ENCODE measurements around the gene ALDH4A1. TPM values are rescaled to one million over a fixed set of nuclear protein-coding genes. Genes with fewer than 3 reads are reported as not detected.

ALDH4A1 gene
- total and polyA plus RNA-seq, 9 donors = 5.7 to 17.0 (median 13.1) TPM

- Histone ChIP-seq H3K27ac (ENCODE audit: low read length) (no peak overlapping the region), H3K4me1 (ENCODE audit: control insufficient read depth, insufficient read depth, low read length) (peaks cover 6% of the 10 kb centered on the region)
- WGBS (ENCODE audit: insufficient coverage) = 67% methylated on average over 6 of the region's 12 CpGs
Measured at GRCh38 chr1:18878538-18879214, 23.7 kb downstream of the ALDH4A1 start.

GRCh38 chr1:18877282-18877681 lies 25.1 kb downstream of the ALDH4A1 start:
- no peaks in the 10 kb centered on the region for H3K9me3 ChIP-seq (replicated peaks; ENCODE audit: control insufficient read depth, low read depth, low read length)
- H3K36me3 ChIP-seq (ENCODE audit: control insufficient read depth, insufficient read depth, low read length) = peaks cover 22% of the 10 kb centered on the region
- WGBS (ENCODE audit: insufficient coverage) = 79% methylated on average over 35 of the region's 35 CpGs

More at GRCh38 chr1:18878538-18879214, 23.7 kb downstream of the ALDH4A1 start:
- DNase-seq = no peak
- H3K9me3 ChIP-seq (replicated peaks; ENCODE audit: control insufficient read depth, low read depth, low read length) = no peaks in the 10 kb centered on the region
- no peak overlapping the region for H3K4me3 ChIP-seq (ENCODE audit: low read length)
- no peaks in the 10 kb centered on the region for H3K27me3 ChIP-seq (ENCODE audit: control insufficient read depth, insufficient read depth, low read length)
- H3K36me3 ChIP-seq (ENCODE audit: control insufficient read depth, insufficient read depth, low read length) = peaks cover 23% of the 10 kb centered on the region

GRCh38 chr1:18876210-18876609 lies 26.1 kb downstream of the ALDH4A1 start:
- no peak overlapping the region for H3K4me3 ChIP-seq (ENCODE audit: low read length)
- DNase-seq = no peak
- H3K27me3 ChIP-seq (ENCODE audit: control insufficient read depth, insufficient read depth, low read length) = no peaks in the 10 kb centered on the region
- peaks cover 16% of the 10 kb centered on the region for H3K36me3 ChIP-seq (ENCODE audit: control insufficient read depth, insufficient read depth, low read length)
- H3K4me1 ChIP-seq (ENCODE audit: control insufficient read depth, insufficient read depth, low read length) = peaks cover 11% of the 10 kb centered on the region
- no peak overlapping the region for H3K27ac ChIP-seq (ENCODE audit: low read length)
- whole genome bisulfite sequencing (ENCODE audit: insufficient coverage) = 64% methylated on average over 3 of the region's 10 CpGs
- no peaks in the 10 kb centered on the region for H3K9me3 ChIP-seq (replicated peaks; ENCODE audit: control insufficient read depth, low read depth, low read length)

More at GRCh38 chr1:18877282-18877681, 25.1 kb downstream of the ALDH4A1 start:
- no peak for DNase-seq
- H3K4me3 ChIP-seq (ENCODE audit: low read length) = no peak overlapping the region
- peaks cover 11% of the 10 kb centered on the region for H3K4me1 ChIP-seq (ENCODE audit: control insufficient read depth, insufficient read depth, low read length)
- no peak overlapping the region for H3K27ac ChIP-seq (ENCODE audit: low read length)
- H3K27me3 ChIP-seq (ENCODE audit: control insufficient read depth, insufficient read depth, low read length) = no peaks in the 10 kb centered on the region

- H3K4me3 ChIP-seq (ENCODE audit: low read length) = no peak overlapping the region
- no peak for DNase-seq
- H3K9me3 ChIP-seq (replicated peaks; ENCODE audit: control insufficient read depth, low read depth, low read length) = no peaks in the 10 kb centered on the region
- H3K36me3 ChIP-seq (ENCODE audit: control insufficient read depth, insufficient read depth, low read length) = peaks cover 14% of the 10 kb centered on the region
- H3K27me3 ChIP-seq (ENCODE audit: control insufficient read depth, insufficient read depth, low read length) = no peaks in the 10 kb centered on the region
- H3K27ac ChIP-seq (ENCODE audit: low read length) = no peak overlapping the region
- 86% methylated on average over 3 of the region's 3 CpGs for WGBS (ENCODE audit: insufficient coverage)
- peaks cover 11% of the 10 kb centered on the region for H3K4me1 ChIP-seq (ENCODE audit: control insufficient read depth, insufficient read depth, low read length)
Measured at GRCh38 chr1:18875796-18876128, 26.6 kb downstream of the ALDH4A1 start.

DNA sequence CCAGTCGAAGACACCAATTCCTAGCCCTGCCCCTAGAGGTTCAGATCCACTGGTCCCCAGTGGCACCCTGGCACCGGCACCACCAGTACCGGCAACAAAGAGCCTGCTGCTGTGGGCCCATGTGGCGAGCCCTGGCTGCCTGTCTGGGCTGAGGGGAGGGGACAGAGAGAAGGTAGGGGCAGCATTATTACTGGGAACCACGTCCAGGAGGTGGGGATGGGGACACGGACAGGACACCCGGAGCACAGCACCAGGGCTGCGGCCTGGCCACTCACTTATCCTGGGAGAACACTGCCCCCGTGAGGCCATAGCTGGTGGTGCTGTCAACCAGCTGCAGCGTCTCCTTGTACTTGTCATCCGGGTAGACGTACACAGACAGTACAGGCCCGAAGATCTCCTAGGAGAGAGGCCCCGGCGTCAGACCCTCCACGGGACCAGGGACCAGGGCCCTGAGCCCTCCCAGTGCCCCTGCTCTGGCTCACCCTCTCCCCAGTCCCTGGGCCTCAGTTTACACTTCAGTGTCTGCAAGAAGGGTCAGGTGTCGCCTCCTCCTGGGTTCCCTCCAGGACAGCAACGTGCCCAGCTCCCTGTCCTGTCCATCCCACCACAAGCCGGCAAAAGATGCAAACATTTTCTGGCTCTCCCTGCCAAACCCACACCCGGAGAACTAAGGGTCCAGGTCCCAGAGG lies 27.1 kb downstream of the ALDH4A1 start:
- WGBS (ENCODE audit: insufficient coverage) = 31% methylated on average over 20 of the region's 20 CpGs
- H3K9me3 ChIP-seq (replicated peaks; ENCODE audit: control insufficient read depth, low read depth, low read length) = no peaks in the 10 kb centered on the region
- no peak overlapping the region for H3K4me3 ChIP-seq (ENCODE audit: low read length)
- H3K4me1 ChIP-seq (ENCODE audit: control insufficient read depth, insufficient read depth, low read length) = peaks cover 11% of the 10 kb centered on the region
- no peak overlapping the region for H3K27ac ChIP-seq (ENCODE audit: low read length)
- peak; percentile 88 for DNase-seq
- H3K27me3 ChIP-seq (ENCODE audit: control insufficient read depth, insufficient read depth, low read length) = no peaks in the 10 kb centered on the region
- peaks cover 14% of the 10 kb centered on the region for H3K36me3 ChIP-seq (ENCODE audit: control insufficient read depth, insufficient read depth, low read length)

GRCh38 chr1:18874600-18874999 lies 27.8 kb downstream of the ALDH4A1 start:
- Histone ChIP-seq H3K27ac (ENCODE audit: low read length) (no peak overlapping the region), H3K4me3 (ENCODE audit: low read length) (no peak overlapping the region), H3K27me3 (ENCODE audit: control insufficient read depth, insufficient read depth, low read length) (no peaks in the 10 kb centered on the region), H3K9me3 (replicated peaks; ENCODE audit: control insufficient read depth, low read depth, low read length) (no peaks in the 10 kb centered on the region), H3K36me3 (ENCODE audit: control insufficient read depth, insufficient read depth, low read length) (peaks cover 14% of the 10 kb centered on the region), H3K4me1 (ENCODE audit: control insufficient read depth, insufficient read depth, low read length) (peaks cover 11% of the 10 kb centered on the region)
- no peak for DNase-seq
- WGBS (ENCODE audit: insufficient coverage) = 57% methylated on average over 6 of the region's 8 CpGs

- Histone ChIP-seq H3K27me3 (ENCODE audit: control insufficient read depth, insufficient read depth, low read length) (no peaks in the 10 kb centered on the region), H3K27ac (ENCODE audit: low read length) (no peak overlapping the region), H3K36me3 (ENCODE audit: control insufficient read depth, insufficient read depth, low read length) (peaks cover 14% of the 10 kb centered on the region), H3K4me3 (ENCODE audit: low read length) (no peak overlapping the region), H3K4me1 (ENCODE audit: control insufficient read depth, insufficient read depth, low read length) (peaks cover 11% of the 10 kb centered on the region), H3K9me3 (replicated peaks; ENCODE audit: control insufficient read depth, low read depth, low read length) (no peaks in the 10 kb centered on the region)
- DNase-seq = no peak
- 74% methylated on average over 5 of the region's 6 CpGs for WGBS (ENCODE audit: insufficient coverage)
Measured at GRCh38 chr1:18874036-18874435, 28.3 kb downstream of the ALDH4A1 start.

DNA sequence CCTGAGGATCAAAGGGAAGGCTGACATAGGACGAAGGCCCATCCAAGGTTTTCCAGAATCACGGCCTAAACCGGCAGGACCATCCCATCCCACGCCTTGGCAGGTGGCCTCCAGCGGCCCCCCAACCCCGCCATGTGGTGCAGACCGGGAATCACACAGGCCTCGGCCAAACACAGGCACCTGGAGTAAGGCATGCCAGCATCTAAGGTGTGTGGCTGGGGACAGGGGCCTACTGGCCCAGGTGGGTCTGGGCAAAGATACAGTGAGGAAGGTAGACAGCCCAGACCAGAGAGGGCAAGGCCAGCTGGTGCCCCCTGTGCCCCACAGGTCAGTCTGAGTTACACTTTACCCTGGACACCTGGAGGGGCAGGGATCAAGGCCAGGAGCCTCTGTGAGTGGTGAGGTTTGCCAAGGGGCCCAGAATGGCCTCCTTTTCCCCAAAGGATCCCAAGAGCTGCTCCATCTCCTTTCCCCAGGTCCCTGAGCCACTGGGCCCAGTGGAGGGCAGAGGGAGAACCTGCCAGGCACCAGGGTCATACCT lies 30.2 kb downstream of the ALDH4A1 start:
- H3K27me3 ChIP-seq (ENCODE audit: control insufficient read depth, insufficient read depth, low read length) = peaks cover 2% of the 10 kb centered on the region
- no peak overlapping the region for H3K4me3 ChIP-seq (ENCODE audit: low read length)
- peaks cover 11% of the 10 kb centered on the region for H3K4me1 ChIP-seq (ENCODE audit: control insufficient read depth, insufficient read depth, low read length)
- H3K9me3 ChIP-seq (replicated peaks; ENCODE audit: control insufficient read depth, low read depth, low read length) = no peaks in the 10 kb centered on the region
- no peak overlapping the region for H3K27ac ChIP-seq (ENCODE audit: low read length)
- peaks cover 14% of the 10 kb centered on the region for H3K36me3 ChIP-seq (ENCODE audit: control insufficient read depth, insufficient read depth, low read length)
- DNase-seq = no peak
- WGBS (ENCODE audit: insufficient coverage) = 77% methylated on average over 6 of the region's 8 CpGs

DNA sequence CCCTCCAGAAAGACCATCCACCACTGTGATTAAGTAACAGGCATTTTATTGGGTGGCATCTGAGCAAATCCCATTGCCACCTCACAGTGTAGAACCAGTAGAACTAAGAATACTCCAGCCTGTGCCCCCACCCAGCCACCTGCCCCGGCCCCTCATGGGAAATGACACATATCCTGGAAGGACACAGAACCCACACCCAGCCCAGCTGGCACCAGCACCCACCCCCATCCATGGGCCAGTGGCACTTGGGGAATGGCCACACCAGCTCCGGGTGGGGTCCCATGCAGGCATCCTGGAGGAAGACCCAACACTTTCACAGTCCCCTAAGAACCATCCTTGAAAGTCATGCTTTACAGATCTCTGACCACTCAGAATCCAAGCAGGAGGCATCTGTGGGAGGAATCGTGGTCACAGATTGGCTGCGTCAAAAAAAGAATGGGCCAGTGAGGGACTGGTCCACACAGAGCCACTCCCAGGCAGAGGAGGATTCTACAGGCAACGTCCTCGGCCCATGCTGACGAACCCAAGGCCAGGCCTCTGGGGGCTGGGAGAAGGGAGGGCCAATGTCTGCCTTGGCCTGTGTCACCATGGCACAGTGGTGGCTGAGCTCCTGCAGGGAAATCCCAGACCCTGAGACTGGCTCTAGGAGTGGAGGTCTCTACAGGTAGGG lies 30.8 kb downstream of the ALDH4A1 start:
- Histone ChIP-seq H3K27ac (ENCODE audit: low read length) (no peak overlapping the region), H3K4me1 (ENCODE audit: control insufficient read depth, insufficient read depth, low read length) (peaks cover 11% of the 10 kb centered on the region), H3K4me3 (ENCODE audit: low read length) (no peak overlapping the region), H3K36me3 (ENCODE audit: control insufficient read depth, insufficient read depth, low read length) (peaks cover 14% of the 10 kb centered on the region), H3K27me3 (ENCODE audit: control insufficient read depth, insufficient read depth, low read length) (peaks cover 5% of the 10 kb centered on the region), H3K9me3 (replicated peaks; ENCODE audit: control insufficient read depth, low read depth, low read length) (no peaks in the 10 kb centered on the region)
- no peak for DNase-seq
- 69% methylated on average over 4 of the region's 7 CpGs for WGBS (ENCODE audit: insufficient coverage)

DNA sequence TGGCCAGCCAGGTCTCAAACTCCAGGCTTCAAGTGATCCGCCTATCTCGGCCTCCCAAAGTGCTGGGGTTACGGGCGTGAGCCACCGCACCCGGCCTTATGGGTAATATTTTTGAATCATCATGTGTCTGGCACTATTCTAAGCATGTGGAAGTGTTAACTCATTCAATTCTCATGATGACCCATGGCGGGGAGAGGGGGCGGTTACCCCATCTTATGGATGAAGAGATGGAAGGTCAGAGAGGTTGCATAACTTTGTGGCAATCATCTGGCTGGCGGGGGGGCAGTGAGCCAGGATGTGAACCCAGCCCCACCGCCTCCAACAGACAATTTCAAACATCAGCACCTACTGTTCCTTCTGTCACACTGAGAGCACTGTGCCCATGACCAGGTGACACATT lies 31.4 kb downstream of the ALDH4A1 start:
- no peak overlapping the region for H3K27ac ChIP-seq (ENCODE audit: low read length)
- peaks cover 14% of the 10 kb centered on the region for H3K36me3 ChIP-seq (ENCODE audit: control insufficient read depth, insufficient read depth, low read length)
- no peak overlapping the region for H3K4me3 ChIP-seq (ENCODE audit: low read length)
- H3K9me3 ChIP-seq (replicated peaks; ENCODE audit: control insufficient read depth, low read depth, low read length) = no peaks in the 10 kb centered on the region
- peaks cover 11% of the 10 kb centered on the region for H3K4me1 ChIP-seq (ENCODE audit: control insufficient read depth, insufficient read depth, low read length)
- no CpG with 5 or more reads among the region's 10 CpGs for WGBS (ENCODE audit: insufficient coverage)
- no peak for DNase-seq
- H3K27me3 ChIP-seq (ENCODE audit: control insufficient read depth, insufficient read depth, low read length) = peaks cover 5% of the 10 kb centered on the region
